ENCODE results near the gene RDX.

Gene RDX

DNA sequence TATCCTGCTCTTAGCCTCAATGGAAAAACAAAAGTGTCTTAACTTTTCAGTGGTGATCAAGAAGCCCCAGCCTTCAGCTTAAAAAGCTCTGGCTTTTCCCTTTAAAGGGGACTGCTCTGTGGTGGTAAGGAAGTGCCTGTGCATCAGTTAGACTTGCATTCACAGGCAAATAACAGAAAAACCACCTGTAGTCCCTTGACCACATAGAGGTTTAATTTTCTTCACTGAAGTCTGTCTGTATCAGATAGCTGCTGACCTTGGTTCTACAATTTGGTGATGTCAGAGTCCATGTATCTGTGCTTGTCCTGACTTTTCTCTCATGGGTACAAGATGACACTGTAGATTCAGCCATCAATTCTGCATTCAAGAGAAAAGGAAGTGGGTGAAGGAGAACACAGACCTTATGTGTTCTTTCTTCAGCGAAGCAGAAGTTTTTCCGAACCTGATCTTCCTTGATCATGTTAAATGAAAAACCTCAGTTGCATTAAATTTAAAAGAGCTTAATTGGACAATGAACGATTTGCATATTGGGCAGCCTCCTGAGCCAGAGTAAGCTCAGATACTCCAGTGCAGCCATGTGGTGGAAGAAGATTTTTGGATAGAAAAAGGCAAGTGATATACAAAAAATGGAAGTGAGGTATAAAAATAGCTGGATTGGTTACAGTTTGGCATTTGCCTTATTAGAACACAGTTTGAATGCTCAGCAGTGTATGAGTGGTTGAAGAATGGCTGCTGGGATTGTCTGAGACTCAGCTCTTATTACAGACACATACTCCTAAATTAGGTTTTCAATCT is 43.2 kb upstream of the RDX start:
- H3K9me2 ChIP-seq (ENCODE audit: low read depth, low read length), result no peaks in the 10 kb centered on the region
- H3K79me2 ChIP-seq (ENCODE audit: insufficient read depth, low read length), result no peaks in the 10 kb centered on the region
- no peaks in the 10 kb centered on the region for H3K36me3 ChIP-seq (ENCODE audit: insufficient read depth, low read length)
- no peak overlapping the region for H3K4me3 ChIP-seq (ENCODE audit: low read depth, low read length, poor library complexity, severe bottlenecking)
- no peak for TF ChIP-seq EZH2 (IDR thresholded peaks at IDR 0.05; ENCODE audit: borderline replicate concordance, low read length)
- TF ChIP-seq, protein P1, sequence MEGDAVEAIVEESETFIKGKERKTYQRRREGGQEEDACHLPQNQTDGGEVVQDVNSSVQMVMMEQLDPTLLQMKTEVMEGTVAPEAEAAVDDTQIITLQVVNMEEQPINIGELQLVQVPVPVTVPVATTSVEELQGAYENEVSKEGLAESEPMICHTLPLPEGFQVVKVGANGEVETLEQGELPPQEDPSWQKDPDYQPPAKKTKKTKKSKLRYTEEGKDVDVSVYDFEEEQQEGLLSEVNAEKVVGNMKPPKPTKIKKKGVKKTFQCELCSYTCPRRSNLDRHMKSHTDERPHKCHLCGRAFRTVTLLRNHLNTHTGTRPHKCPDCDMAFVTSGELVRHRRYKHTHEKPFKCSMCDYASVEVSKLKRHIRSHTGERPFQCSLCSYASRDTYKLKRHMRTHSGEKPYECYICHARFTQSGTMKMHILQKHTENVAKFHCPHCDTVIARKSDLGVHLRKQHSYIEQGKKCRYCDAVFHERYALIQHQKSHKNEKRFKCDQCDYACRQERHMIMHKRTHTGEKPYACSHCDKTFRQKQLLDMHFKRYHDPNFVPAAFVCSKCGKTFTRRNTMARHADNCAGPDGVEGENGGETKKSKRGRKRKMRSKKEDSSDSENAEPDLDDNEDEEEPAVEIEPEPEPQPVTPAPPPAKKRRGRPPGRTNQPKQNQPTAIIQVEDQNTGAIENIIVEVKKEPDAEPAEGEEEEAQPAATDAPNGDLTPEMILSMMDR (IDR thresholded peaks at IDR 0.05; ENCODE audit: low read length), result no peak
- H3K4me2 ChIP-seq (ENCODE audit: low read length), result no peak overlapping the region
- no peak overlapping the region for H3K9ac ChIP-seq (ENCODE audit: low read length)
- no peak overlapping the region for H2AFZ ChIP-seq (ENCODE audit: low read length)
- H3F3A ChIP-seq (ENCODE audit: insufficient read depth, low read length), result no peaks in the 10 kb centered on the region
- H3K4me1 ChIP-seq (ENCODE audit: insufficient read depth, low read length, severe bottlenecking), result peaks cover 12% of the 10 kb centered on the region
- H4K20me1 ChIP-seq (ENCODE audit: insufficient read depth, low read length), result no peaks in the 10 kb centered on the region
- H3K27ac ChIP-seq (ENCODE audit: low read depth, low read length, poor library complexity, severe bottlenecking), result no peak overlapping the region
- H3K9me3 ChIP-seq (ENCODE audit: low read length), result no peaks in the 10 kb centered on the region
- no peaks in the 10 kb centered on the region; the same call in 1 of the 2 replicates for H3K27me3 ChIP-seq (ENCODE audit: insufficient read depth, low read length)

DNA sequence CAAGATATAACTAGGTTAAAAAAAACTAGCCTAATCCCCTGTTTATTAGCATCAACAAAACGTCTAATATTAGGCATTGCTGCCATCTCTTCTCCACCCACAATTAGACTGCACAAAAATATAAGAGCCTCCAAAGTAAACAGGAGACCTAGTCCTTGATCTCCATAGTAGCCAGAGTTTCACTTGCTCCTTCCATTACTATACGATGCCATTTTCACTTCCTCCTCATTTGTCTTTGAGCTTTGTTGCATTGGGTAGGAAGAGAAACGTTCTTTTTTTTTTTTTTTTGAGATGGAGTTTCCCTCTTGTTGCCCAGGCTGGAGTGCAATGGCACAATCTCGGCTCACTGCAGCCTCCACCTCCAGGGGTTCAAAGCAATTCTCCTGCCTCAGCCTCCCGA is 42.3 kb upstream of the RDX start:
- Histone ChIP-seq H4K20me1 (ENCODE audit: insufficient read depth, low read length) (no peaks in the 10 kb centered on the region), H3K4me2 (ENCODE audit: low read length) (no peak overlapping the region)

DNA sequence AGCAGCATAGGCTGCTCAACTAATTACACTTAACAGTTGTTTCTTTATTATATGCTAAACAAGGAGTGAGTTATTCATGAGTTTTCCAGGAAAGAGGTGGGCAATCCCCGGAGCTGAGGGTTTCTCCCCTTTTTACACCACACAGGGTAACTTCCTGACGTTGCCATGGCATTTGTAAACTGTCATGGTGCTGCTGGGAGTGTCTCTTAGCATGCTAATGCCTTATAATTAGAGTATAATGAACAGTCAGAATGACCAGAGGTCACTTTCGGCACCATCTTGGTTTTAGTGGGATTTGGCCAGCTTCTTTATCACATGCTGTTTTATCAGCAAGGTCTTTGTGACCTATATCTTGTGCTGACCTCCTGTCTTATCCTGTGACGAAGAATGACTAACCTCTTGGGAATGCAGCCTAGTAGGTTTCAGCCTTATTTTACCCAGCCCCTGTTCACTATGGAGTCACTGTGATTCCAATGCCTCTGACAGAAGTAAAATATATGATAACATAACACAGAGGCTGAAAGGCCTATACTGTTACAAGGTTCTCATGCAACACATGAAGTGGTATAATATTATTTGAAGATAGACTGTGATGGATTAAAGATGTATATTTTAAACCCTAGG is 41.3 kb upstream of the RDX start:
- H3K79me2 ChIP-seq (ENCODE audit: insufficient read depth, low read length), result no peaks in the 10 kb centered on the region
- H3K4me3 ChIP-seq (ENCODE audit: low read depth, low read length, poor library complexity, severe bottlenecking), result no peak overlapping the region
- no peak overlapping the region for H3K27ac ChIP-seq (ENCODE audit: low read depth, low read length, poor library complexity, severe bottlenecking)
- no peaks in the 10 kb centered on the region for H3K9me3 ChIP-seq (ENCODE audit: low read length)
- H3K4me2 ChIP-seq (ENCODE audit: low read length), result no peak overlapping the region
- no peak overlapping the region for H3K9ac ChIP-seq (ENCODE audit: low read length)
- H3K9me2 ChIP-seq (ENCODE audit: low read depth, low read length), result no peaks in the 10 kb centered on the region
- no peaks in the 10 kb centered on the region for H3K36me3 ChIP-seq (ENCODE audit: insufficient read depth, low read length)
- no peaks in the 10 kb centered on the region for H3K27me3 ChIP-seq (ENCODE audit: insufficient read depth, low read length)
- H2AFZ ChIP-seq (ENCODE audit: low read length), result no peak overlapping the region
- TF ChIP-seq EZH2 (IDR thresholded peaks at IDR 0.05; ENCODE audit: borderline replicate concordance, low read length), result no peak
- TF ChIP-seq, protein P1 (IDR thresholded peaks at IDR 0.05; ENCODE audit: low read length), result no peak
- H4K20me1 ChIP-seq (ENCODE audit: insufficient read depth, low read length), result no peaks in the 10 kb centered on the region
- peaks cover 12% of the 10 kb centered on the region for H3K4me1 ChIP-seq (ENCODE audit: insufficient read depth, low read length, severe bottlenecking)
- no peaks in the 10 kb centered on the region for H3F3A ChIP-seq (ENCODE audit: insufficient read depth, low read length)

More for the DNA sequence above, 42.3 kb upstream of the RDX start:
- Histone ChIP-seq H3K27me3 (ENCODE audit: insufficient read depth, low read length) (no peaks in the 10 kb centered on the region; the same call in 1 of the 2 replicates), H3K9me3 (ENCODE audit: low read length) (no peaks in the 10 kb centered on the region), H3K36me3 (ENCODE audit: insufficient read depth, low read length) (no peaks in the 10 kb centered on the region), H3K9ac (ENCODE audit: low read length) (no peak overlapping the region), H3K4me1 (ENCODE audit: insufficient read depth, low read length, severe bottlenecking) (peaks cover 12% of the 10 kb centered on the region), H3F3A (ENCODE audit: insufficient read depth, low read length) (no peaks in the 10 kb centered on the region), H3K9me2 (ENCODE audit: low read depth, low read length) (no peaks in the 10 kb centered on the region), H2AFZ (ENCODE audit: low read length) (no peak overlapping the region), H3K4me3 (ENCODE audit: low read depth, low read length, poor library complexity, severe bottlenecking) (no peak overlapping the region), H3K27ac (ENCODE audit: low read depth, low read length, poor library complexity, severe bottlenecking) (no peak overlapping the region), H3K79me2 (ENCODE audit: insufficient read depth, low read length) (no peaks in the 10 kb centered on the region)
- TF ChIP-seq, protein P1 (IDR thresholded peaks at IDR 0.05; ENCODE audit: low read length), result no peak
- no peak for TF ChIP-seq EZH2 (IDR thresholded peaks at IDR 0.05; ENCODE audit: borderline replicate concordance, low read length)

Data from OCI-LY1 (cell line).